ENCODE results near the gene MAT2A.
"Not testable (repeated sequence)": the region's sequence is repeated elsewhere in the genome, so short reads cannot be mapped to it uniquely, and the experiment has no call there.

The MAT2A gene

GRCh38 chr2:85547089-85547858, 8.3 kb downstream of the MAT2A start:
- no peak overlapping the region for H3K4me3 Mint-ChIP-seq
- no peaks in the 10 kb centered on the region for H3K9me3 Mint-ChIP-seq
- H3K4me1 Mint-ChIP-seq (ENCODE audit: low read depth): peaks cover 24% of the 10 kb centered on the region
- DNase-seq (ENCODE audit: low spot score): no peak
- peak overlapping the region; percentile 46 for H3K27ac Mint-ChIP-seq
- peaks cover 52% of the 10 kb centered on the region for H3K36me3 Mint-ChIP-seq (ENCODE audit: low read depth)
- no peaks in the 10 kb centered on the region for H3K27me3 Mint-ChIP-seq (ENCODE audit: low read depth)

- peak overlapping the region; percentile 26 for H3K27ac Mint-ChIP-seq
- no peak overlapping the region for H3K4me3 Mint-ChIP-seq
Observed at GRCh38 chr2:85547859-85548607, 9.1 kb downstream of the MAT2A start.

GRCh38 chr2:85548608-85548900, 9.6 kb downstream of the MAT2A start:
- Mint-ChIP-seq H3K4me3 (no peak overlapping the region), H3K27me3 (ENCODE audit: low read depth) (no peaks in the 10 kb centered on the region), H3K4me1 (ENCODE audit: low read depth) (peaks cover 16% of the 10 kb centered on the region), H3K27ac (no peak overlapping the region), H3K36me3 (ENCODE audit: low read depth) (peaks cover 41% of the 10 kb centered on the region), H3K9me3 (no peaks in the 10 kb centered on the region)
- no peak for DNase-seq (ENCODE audit: low spot score)

More at GRCh38 chr2:85547859-85548607, 9.1 kb downstream of the MAT2A start:
- Mint-ChIP-seq H3K4me1 (ENCODE audit: low read depth) (peaks cover 19% of the 10 kb centered on the region), H3K9me3 (no peaks in the 10 kb centered on the region), H3K36me3 (ENCODE audit: low read depth) (peaks cover 46% of the 10 kb centered on the region), H3K27me3 (ENCODE audit: low read depth) (no peaks in the 10 kb centered on the region)
- no peak for DNase-seq (ENCODE audit: low spot score)

GRCh38 chr2:85549095-85549494, 10.1 kb downstream of the MAT2A start:
- no peaks in the 10 kb centered on the region for H3K9me3 Mint-ChIP-seq
- H3K4me1 Mint-ChIP-seq (ENCODE audit: low read depth): peaks cover 12% of the 10 kb centered on the region
- no peaks in the 10 kb centered on the region for H3K27me3 Mint-ChIP-seq (ENCODE audit: low read depth)
- H3K4me3 Mint-ChIP-seq: no peak overlapping the region
- DNase-seq (ENCODE audit: low spot score): no peak
- peaks cover 40% of the 10 kb centered on the region for H3K36me3 Mint-ChIP-seq (ENCODE audit: low read depth)
- no peak overlapping the region for H3K27ac Mint-ChIP-seq

DNA sequence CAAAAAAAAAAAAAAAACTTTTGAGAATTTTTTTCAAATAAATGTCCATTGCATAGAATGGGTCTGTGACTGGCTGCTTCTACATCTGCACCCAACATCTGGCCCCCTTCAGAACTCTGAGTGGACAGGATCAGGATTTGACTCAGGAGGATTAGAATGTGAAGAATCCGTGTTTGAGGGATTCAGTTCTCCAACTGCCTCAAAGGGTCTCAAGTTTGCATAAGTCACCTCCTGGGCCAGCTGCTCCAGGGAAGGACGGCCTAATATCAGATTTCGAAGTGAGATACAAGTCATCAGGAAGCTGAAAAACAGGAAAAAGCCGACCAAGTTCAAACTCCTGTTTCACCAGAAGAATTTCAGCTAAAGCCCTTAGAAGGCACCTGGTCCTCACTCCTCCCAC, 10.9 kb downstream of the MAT2A start:
- Mint-ChIP-seq H3K4me3 (no peak overlapping the region), H3K36me3 (ENCODE audit: low read depth) (peaks cover 37% of the 10 kb centered on the region), H3K4me1 (ENCODE audit: low read depth) (peaks cover 9% of the 10 kb centered on the region), H3K27me3 (ENCODE audit: low read depth) (no peaks in the 10 kb centered on the region), H3K9me3 (no peaks in the 10 kb centered on the region), H3K27ac (no peak overlapping the region)
- DNase-seq (ENCODE audit: low spot score): no peak

DNA sequence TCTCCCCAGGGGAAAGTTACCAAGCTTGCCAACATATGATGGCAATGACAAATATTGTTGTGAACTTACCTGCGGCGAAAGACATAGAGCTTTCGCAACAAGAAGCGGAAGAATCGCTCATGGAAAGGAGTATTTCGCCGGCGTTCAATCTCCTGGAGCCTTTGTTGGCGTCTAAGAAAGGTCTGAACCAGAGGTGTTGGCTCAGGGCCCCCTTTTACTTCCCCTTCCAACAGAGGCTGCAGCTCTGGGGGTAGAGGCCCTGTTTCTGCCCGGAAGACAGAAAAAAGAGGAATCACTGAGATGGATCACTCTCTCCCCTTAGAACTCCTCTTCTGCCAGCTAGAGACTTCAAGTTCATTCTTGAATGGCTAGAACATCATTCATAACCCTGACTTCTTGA, 11.5 kb downstream of the MAT2A start:
- Mint-ChIP-seq H3K36me3 (ENCODE audit: low read depth) (peaks cover 34% of the 10 kb centered on the region), H3K4me1 (ENCODE audit: low read depth) (peaks cover 9% of the 10 kb centered on the region), H3K4me3 (no peak overlapping the region), H3K9me3 (no peaks in the 10 kb centered on the region), H3K27me3 (ENCODE audit: low read depth) (no peaks in the 10 kb centered on the region), H3K27ac (no peak overlapping the region)
- no peak for DNase-seq (ENCODE audit: low spot score)

- Mint-ChIP-seq H3K9me3 (no peaks in the 10 kb centered on the region), H3K27me3 (ENCODE audit: low read depth) (no peaks in the 10 kb centered on the region), H3K4me1 (ENCODE audit: low read depth) (peaks cover 7% of the 10 kb centered on the region), H3K27ac (no peak overlapping the region), H3K4me3 (no peak overlapping the region), H3K36me3 (ENCODE audit: low read depth) (peaks cover 26% of the 10 kb centered on the region)
- peak; percentile 71 for DNase-seq (ENCODE audit: low spot score)
Observed at GRCh38 chr2:85551698-85552678, 13.0 kb downstream of the MAT2A start.

DNA sequence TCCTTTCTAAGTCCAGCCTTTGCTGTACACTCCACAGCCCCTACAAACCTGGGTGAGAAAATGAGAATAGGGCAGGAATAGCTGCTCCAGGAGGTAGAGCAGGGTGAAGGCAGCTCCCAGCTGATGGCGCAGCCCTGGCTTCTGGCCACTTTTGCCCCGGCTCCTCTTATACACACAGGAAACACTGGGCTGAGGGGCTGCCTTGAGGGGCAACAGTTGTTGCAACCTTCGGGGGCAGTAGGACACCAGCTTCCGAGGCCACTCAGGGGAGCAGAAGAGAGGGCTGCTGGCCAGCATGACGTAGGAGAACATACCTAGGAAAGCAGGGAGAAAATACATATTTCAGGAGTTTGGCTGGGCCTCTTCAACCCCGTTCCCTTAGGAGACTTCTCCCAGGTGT, 14.2 kb downstream of the MAT2A start:
- no peaks in the 10 kb centered on the region for H3K27me3 Mint-ChIP-seq (ENCODE audit: low read depth)
- no peaks in the 10 kb centered on the region for H3K9me3 Mint-ChIP-seq
- peaks cover 26% of the 10 kb centered on the region for H3K36me3 Mint-ChIP-seq (ENCODE audit: low read depth)
- no peak overlapping the region for H3K27ac Mint-ChIP-seq
- no peak overlapping the region for H3K4me3 Mint-ChIP-seq
- peaks cover 4% of the 10 kb centered on the region for H3K4me1 Mint-ChIP-seq (ENCODE audit: low read depth)
- no peak for DNase-seq (ENCODE audit: low spot score)

DNA sequence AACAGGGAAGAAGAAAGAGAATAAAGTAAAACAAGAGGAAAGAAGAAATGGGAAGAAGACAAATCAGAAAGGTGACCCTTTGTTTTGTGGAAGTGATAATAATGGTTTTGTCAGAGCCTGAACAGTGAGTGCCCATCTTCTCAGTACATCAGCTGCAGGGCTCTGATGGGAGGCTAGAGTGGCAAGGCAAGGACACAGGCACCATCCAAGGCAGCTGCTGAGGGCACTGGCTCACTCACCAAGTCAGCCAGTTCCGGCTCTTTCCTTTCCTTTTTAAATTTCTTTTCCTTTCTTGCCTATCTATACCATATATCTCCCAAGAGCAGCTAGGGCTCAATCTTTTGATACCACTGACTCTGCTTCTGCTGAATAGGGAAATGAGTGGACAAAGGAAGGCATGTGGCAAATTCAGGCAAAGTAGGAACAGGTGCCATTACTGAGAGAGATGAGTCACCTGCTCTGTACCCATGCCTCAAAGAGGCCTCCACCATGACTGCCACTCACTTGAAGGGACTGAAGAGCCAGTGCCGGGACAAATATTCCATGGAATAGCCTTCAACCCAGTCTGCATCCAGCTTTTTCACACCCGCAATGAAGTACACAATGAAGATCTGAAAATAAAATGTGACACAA, 16.1 kb downstream of the MAT2A start:
- H3K27ac Mint-ChIP-seq: no peak overlapping the region
- no peaks in the 10 kb centered on the region for H3K9me3 Mint-ChIP-seq
- peaks cover 25% of the 10 kb centered on the region for H3K36me3 Mint-ChIP-seq (ENCODE audit: low read depth)
- no peak overlapping the region for H3K4me3 Mint-ChIP-seq
- H3K4me1 Mint-ChIP-seq (ENCODE audit: low read depth): peaks cover 8% of the 10 kb centered on the region
- no peaks in the 10 kb centered on the region for H3K27me3 Mint-ChIP-seq (ENCODE audit: low read depth)
- DNase-seq (ENCODE audit: low spot score): no peak

DNA sequence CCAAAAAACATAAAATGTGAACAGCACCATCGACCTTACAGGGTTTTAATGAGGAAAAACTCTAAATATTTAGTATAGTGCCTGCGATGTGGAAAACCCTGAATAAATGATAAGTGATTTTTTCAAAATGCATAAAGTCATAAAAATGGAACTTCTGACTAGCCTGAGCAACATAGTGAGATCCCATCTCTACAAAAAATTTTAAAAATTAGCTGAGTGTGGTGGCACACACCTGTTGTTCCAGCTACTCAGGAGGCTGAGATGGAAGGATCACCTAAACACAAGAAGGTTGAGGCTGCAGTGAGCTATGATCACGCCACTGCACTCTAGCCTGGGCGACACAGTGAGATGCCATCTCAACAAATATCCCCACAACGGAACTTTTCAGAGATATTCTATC, 18.2 kb downstream of the MAT2A start:
- no peak overlapping the region for H3K27ac Mint-ChIP-seq
- no peak overlapping the region for H3K4me3 Mint-ChIP-seq
- peaks cover 18% of the 10 kb centered on the region for H3K4me1 Mint-ChIP-seq (ENCODE audit: low read depth)
- H3K36me3 Mint-ChIP-seq (ENCODE audit: low read depth): peaks cover 19% of the 10 kb centered on the region
- no peak for DNase-seq (ENCODE audit: low spot score)
- H3K9me3 Mint-ChIP-seq: no peaks in the 10 kb centered on the region
- no peaks in the 10 kb centered on the region for H3K27me3 Mint-ChIP-seq (ENCODE audit: low read depth)

DNA sequence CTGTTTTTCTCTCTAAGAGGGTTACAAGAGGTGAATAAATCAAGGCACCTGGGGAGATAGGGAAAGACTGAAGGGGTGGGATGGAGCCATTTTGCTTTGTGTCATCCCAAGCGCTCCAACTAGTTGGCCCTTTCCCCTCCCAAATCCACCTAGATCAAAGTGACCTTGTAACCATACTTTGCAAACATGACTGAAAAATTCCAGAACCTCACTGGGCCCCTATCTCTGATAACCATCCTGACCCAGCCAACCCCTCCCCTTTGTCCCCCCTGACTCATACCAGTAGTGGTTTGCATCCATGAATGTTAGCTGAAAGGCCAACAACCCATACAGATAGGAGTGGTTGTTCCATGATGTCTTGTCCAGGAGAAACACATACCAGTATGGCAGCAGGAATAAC, 19.2 kb downstream of the MAT2A start:
- Mint-ChIP-seq H3K27me3 (ENCODE audit: low read depth) (no peaks in the 10 kb centered on the region), H3K4me3 (peak overlapping the region; percentile 10), H3K36me3 (ENCODE audit: low read depth) (peaks cover 16% of the 10 kb centered on the region), H3K4me1 (ENCODE audit: low read depth) (peaks cover 18% of the 10 kb centered on the region), H3K9me3 (no peaks in the 10 kb centered on the region), H3K27ac (no peak overlapping the region)
- DNase-seq (ENCODE audit: low spot score): no peak

- H3K27ac Mint-ChIP-seq: peak overlapping the region; percentile 96
- H3K4me3 Mint-ChIP-seq: peak overlapping the region; percentile 95
- H3K27me3 Mint-ChIP-seq (ENCODE audit: low read depth); H3K36me3 Mint-ChIP-seq (ENCODE audit: low read depth); DNase-seq (ENCODE audit: low spot score); H3K9me3 Mint-ChIP-seq: not testable (repeated sequence)
- peaks cover 24% of the 10 kb centered on the region for H3K4me1 Mint-ChIP-seq (ENCODE audit: low read depth)
Observed at GRCh38 chr2:85560403-85560726, 21.4 kb downstream of the MAT2A start.

GRCh38 chr2:85560812-85561279, 21.9 kb downstream of the MAT2A start:
- Mint-ChIP-seq H3K36me3 (ENCODE audit: low read depth) (peaks cover 7% of the 10 kb centered on the region), H3K9me3 (no peaks in the 10 kb centered on the region), H3K27me3 (ENCODE audit: low read depth) (no peaks in the 10 kb centered on the region), H3K4me3 (peak overlapping the region; percentile 95), H3K27ac (peak overlapping the region; percentile 96), H3K4me1 (ENCODE audit: low read depth) (peaks cover 24% of the 10 kb centered on the region)
- DNase-seq (ENCODE audit: low spot score): no peak
